HG02571 (cell line): ENCODE data around the gene GPR141.
A peak's percentile ranks its signal among the peaks of the same experiment; 100 is the strongest.

Source experiments
- ATAC-seq: cut with Tn5 transposase; IDR thresholded peaks from one replicate; pipeline ENCODE4 v1.9.1; 2021; ENCODE audit warnings: mild to moderate bottlenecking, moderate library complexity; ENCODE audit not compliant: unreplicated experiment

GPR141 gene

GRCh38 chr7:37781156-37781555 lies 97.6 kb downstream of the GPR141 start:
- ATAC-seq, result no peak

GRCh38 chr7:37782166-37782565 lies 98.6 kb downstream of the GPR141 start:
- ATAC-seq, result no peak

- ATAC-seq, result no peak
Observed at GRCh38 chr7:37784015-37784414, 100.4 kb downstream of the GPR141 start.

GRCh38 chr7:37786741-37787569 lies 103.4 kb downstream of the GPR141 start:
- ATAC-seq, result peak; percentile 86
